ENCODE measurements around the gene ZNF236. TPM values are rescaled to one million over a fixed set of nuclear protein-coding genes. Genes with fewer than 3 reads are reported as not detected.

Gene ZNF236
- total and polyA plus RNA-seq, 2 experiments from 2014 or later, result 5.8 to 13.1 TPM

GRCh38 chr18:76860411-76860810 lies 38.1 kb downstream of the ZNF236 start:
- no peak for DNase-seq (ENCODE audit: low read depth in 1 of 2, low spot score in 1 of 2)

DNA sequence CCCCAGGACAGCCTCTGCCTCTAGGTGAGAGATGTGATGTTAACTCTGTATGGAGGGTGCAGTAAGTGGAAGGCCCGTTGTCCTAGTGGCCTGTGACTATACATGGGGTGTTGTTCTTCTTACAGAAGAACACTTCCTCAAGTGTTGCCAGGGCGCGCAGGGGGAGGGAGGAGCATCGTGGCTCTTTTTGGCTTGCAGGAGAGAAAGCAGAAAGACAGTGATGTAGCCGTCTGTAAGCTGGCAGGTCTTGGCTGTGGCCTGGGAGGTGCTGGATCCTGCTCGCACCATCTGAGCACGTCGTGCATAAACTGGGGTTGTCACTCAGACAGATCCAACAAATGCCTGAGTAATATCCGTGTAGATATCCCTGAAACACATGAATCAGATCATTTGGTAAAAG lies 44.3 kb downstream of the ZNF236 start:
- Histone ChIP-seq H3K4me3 (no peak overlapping the region), H3K27me3 (no peaks in the 10 kb centered on the region), H3K9me3 (ENCODE audit: low read depth) (no peaks in the 10 kb centered on the region), H3K36me3 (peaks cover 10% of the 10 kb centered on the region), H3K4me1 (ENCODE audit: low read depth) (no peaks in the 10 kb centered on the region), H3K27ac (no peak overlapping the region)
- no peak for DNase-seq (ENCODE audit: low read depth in 1 of 2, low spot score in 1 of 2)
- no peak for TF ChIP-seq CTCF (IDR thresholded peaks at IDR 0.05; ENCODE audit: low read depth, low read length)

More at GRCh38 chr18:76860411-76860810, 38.1 kb downstream of the ZNF236 start:
- Histone ChIP-seq H3K4me3 (no peak overlapping the region), H3K27me3 (no peaks in the 10 kb centered on the region), H3K36me3 (no peaks in the 10 kb centered on the region), H3K4me1 (ENCODE audit: low read depth) (no peaks in the 10 kb centered on the region), H3K27ac (no peak overlapping the region), H3K9me3 (ENCODE audit: low read depth) (no peaks in the 10 kb centered on the region)
- no peak for TF ChIP-seq CTCF (IDR thresholded peaks at IDR 0.05; ENCODE audit: low read depth, low read length)

DNA sequence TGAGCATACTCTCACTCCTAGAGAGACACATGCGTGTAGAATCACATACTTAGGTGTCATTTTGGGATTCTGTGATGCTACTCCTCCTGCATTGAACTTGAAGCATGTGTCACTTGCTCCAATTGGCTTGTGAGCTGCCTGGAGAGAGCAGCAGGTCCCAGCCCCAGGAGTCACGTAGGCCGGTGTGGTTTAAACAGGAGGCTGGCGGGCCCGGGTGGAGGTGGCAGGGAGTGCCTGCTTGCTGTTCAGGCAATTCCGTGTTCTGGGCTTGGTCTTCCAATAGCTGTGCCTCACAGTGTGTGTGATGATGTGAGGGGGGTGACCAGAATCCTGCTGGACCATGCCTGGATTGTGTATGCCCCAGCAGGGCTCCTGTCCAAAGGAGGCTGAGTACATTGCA lies 51.0 kb downstream of the ZNF236 start:
- Histone ChIP-seq H3K27me3 (no peaks in the 10 kb centered on the region), H3K27ac (no peak overlapping the region), H3K36me3 (peaks cover 16% of the 10 kb centered on the region), H3K4me1 (ENCODE audit: low read depth) (no peaks in the 10 kb centered on the region), H3K4me3 (no peak overlapping the region), H3K9me3 (ENCODE audit: low read depth) (no peaks in the 10 kb centered on the region)
- TF ChIP-seq CTCF (IDR thresholded peaks at IDR 0.05; ENCODE audit: low read depth, low read length), result no peak
- DNase-seq (ENCODE audit: low read depth in 1 of 2, low spot score in 1 of 2), result no peak

DNA sequence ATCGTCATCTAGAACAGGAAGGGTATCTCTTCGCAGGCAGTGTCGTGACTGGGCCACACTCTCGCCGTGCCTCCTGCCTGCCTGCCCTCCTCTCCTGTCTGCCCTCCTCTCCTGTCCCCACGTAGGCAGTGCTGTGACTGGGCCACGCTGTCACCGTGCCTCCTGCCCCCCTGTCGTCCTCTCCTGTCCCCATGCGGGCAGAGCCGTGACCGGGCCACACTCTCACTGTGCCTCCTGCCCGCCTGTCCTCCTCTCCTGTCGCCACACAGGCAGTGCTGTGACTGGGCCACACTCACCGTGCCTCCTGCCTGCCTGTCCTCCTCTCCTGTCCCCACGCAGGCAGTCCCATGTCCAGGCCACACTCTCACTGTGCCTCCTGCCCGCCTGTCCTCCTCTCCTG lies 51.4 kb downstream of the ZNF236 start:
- Histone ChIP-seq H3K4me3 (no peak overlapping the region), H3K36me3 (peaks cover 13% of the 10 kb centered on the region), H3K27me3 (no peaks in the 10 kb centered on the region), H3K9me3 (ENCODE audit: low read depth) (no peaks in the 10 kb centered on the region), H3K4me1 (ENCODE audit: low read depth) (no peaks in the 10 kb centered on the region), H3K27ac (no peak overlapping the region)
- TF ChIP-seq CTCF (IDR thresholded peaks at IDR 0.05; ENCODE audit: low read depth, low read length), result no peak
- no peak for DNase-seq (ENCODE audit: low read depth in 1 of 2, low spot score in 1 of 2)

DNA sequence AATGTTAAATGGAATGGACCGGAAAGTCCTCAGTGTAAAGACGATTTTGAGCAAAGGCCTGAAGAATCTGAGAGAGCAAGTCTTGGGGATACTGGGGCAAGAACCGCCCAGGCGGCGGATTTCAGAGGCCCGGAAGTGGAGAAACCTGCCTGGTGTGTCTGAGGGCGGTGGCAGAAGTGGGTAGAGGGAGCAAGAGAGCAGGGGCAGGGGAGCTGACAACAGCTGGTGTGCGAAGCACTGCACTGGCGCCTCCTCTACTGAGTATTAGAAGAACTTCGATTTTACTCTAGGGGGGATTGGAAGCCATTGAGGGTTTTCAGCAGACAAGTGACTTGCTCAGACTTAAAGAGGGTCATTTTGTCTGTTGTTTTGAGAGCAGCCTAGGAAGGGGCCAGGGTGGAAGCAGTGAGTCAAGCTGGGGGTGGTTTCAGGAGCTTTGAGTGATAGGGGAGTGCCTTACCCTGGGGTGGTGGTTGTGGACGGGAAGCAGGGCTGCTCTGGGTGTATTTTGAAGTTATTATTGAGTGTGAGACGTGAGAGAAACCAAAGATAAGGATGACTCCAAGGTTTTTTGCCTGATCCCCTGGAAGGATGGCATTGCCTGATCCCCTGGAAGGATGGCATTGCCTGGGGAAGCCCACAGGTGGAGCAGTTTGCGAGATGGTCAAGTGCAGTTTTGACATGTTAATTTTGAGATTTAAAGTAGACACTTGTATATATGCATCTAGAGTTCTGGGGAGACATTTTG lies 52.5 kb downstream of the ZNF236 start:
- H3K36me3 ChIP-seq, result peaks cover 6% of the 10 kb centered on the region
- H3K27ac ChIP-seq, result no peak overlapping the region
- H3K9me3 ChIP-seq (ENCODE audit: low read depth), result no peaks in the 10 kb centered on the region
- no peaks in the 10 kb centered on the region for H3K27me3 ChIP-seq
- TF ChIP-seq CTCF (IDR thresholded peaks at IDR 0.05; ENCODE audit: low read depth, low read length), result no peak
- H3K4me1 ChIP-seq (ENCODE audit: low read depth), result no peaks in the 10 kb centered on the region
- H3K4me3 ChIP-seq, result no peak overlapping the region
- no peak for DNase-seq (ENCODE audit: low read depth in 1 of 2, low spot score in 1 of 2)

Measured in cardiac muscle cell (in vitro differentiated cells and primary cell).